Amniotic stem cell (primary cell): ENCODE results near the gene TRPM2.

Source experiments
- DNase-seq: peaks from one replicate; lab custom pipeline; 2025; lab: John Stamatoyannopoulos, UW

The TRPM2 gene

DNA sequence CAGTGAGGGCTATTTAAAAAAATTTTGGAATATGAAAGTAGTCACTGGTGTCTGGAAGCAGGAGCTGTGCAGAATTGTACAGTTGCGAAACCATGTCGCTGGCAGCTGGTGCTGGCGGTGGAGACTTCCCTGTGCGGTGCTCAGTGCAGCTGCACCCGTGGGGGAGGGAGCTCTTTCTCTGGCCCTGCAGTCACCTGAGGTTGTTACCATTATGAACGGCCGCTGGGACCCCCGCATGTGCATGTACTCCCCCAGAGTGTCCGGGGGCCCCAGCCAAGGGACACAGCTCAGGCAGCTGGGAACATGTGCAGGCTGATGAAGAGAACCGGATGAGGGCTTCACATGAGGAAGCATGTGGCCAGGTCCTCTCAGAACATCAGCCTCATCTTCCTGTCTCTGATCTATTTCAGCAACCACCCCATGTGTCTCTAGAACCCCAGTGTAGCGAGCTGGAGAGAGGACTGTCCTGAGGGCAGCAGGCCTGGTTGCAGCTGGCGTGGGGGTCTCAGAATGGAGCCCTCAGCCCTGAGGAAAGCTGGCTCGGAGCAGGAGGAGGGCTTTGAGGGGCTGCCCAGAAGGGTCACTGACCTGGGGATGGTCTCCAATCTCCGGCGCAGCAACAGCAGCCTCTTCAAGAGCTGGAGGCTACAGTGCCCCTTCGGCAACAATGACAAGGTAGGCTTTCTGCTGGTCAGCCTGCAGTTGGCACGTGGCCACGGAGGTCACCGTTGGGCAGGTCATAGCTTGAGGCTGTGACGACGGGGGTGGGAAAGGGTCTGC, at the start of gene TRPM2:
TRPM2 (plus strand) TSS at position 431 of the 780 bp plus-strand sequence; CDS start at position 511, 80 bp downstream.
- DNase-seq: no peak

DNA sequence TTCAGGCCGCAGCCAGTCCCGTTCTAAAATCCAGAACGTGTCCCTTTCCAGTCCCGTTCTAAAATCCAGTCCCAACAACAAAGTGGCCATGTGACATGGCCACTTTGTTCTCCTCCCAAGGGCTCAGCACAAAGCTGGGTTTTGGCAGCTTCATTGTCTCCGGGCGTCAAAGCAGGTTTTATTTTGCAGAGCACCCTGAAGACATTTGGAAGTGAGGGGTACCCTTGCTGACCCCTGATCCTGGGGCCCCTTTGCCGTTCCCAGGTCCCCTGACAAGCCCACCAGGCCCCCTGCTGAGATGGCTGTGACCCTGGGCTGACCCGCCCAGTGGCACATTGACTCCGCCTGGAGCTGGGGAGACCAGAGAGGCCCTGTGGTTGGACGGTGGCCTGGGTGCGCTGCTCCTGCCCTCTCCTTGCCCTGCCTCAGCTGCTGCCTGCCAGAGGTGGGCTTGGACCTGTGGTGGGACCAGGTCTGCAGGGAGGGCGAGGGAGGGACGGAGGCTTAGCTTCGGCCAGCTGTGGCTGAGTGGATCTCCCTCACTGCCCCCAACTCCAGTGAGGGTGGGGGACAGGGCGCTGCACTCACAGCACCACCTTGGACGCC, 49.3 kb upstream of the TRPM2 start:
- no peak for DNase-seq

DNA sequence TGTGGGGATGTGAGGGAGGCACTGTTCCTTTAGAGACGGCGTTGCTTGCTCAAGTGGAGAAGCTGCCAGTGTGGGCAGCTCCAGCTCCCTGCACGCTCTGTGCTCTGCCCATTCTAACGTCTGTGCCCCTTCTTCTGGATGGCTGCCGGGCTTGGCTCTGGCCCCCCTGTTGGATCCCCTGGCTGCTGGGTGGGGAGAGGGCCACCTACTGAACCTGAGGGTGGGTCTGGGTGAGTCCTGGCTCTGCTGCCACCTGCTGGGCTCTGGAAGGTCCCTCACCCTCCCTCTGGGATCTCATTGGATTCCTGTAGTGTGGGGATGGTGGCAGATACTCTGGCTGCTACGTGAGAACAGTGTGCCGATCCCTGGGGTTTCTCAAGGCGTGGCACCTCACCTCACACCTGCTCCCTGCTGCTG, 48.5 kb upstream of the TRPM2 start:
- DNase-seq: peak; percentile 8

DNA sequence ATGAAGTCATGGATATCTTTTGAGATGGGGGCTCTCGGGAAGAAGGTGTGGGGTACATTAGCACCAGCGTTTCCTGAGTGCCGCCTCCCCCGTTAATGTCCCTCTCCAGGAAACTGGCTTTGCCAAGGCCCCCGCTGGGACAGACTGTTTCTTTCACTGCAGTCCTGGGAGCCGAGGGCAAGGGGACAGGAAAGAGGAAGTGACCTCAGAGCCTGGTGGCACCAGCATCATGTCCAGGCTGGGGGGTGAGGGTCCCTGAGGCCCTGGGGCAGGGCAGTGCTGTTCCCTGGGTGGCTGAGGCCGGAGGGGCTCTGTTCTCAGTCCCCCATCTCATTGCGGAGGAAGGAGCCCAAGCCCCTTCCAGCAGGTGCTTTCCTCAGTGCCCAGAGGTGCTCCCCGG, 47.7 kb upstream of the TRPM2 start:
- no peak for DNase-seq

DNA sequence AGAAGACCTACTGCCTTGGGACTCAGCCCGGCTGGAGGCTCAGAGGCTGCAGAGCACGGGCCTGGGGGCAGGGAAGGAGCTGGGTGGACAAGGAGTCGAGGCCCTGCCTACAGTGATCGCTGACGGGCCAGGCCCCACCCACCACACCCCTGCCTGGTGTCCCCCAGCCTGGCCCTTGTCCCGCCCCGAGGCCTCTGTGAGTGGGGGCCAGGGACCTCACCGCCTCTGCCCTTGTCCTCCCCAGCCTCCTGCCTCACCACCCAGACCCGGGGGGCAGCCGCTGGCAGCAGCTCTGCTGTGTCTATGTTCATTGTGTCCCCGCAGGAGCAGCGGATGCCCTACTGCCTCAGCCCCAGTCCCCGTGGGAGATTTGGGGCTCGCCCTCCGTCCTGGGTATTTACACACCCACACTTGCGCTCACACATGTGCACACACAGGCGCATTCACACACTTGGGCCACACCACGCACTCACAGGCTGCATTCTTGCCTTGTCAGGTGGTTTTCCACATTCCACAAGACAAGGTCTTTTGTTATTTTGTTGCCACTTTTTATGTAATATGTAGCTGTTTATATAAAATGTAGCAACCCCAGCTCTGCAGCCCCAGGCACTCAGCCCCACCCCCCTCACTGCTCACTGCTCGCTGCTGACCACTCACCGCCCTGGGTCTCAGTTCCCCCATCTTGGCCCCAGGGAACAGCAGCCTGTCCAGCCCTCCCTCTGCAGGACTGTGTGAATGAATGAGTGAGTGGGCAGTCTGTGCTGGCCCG, 46.3 kb upstream of the TRPM2 start:
- no peak for DNase-seq

DNA sequence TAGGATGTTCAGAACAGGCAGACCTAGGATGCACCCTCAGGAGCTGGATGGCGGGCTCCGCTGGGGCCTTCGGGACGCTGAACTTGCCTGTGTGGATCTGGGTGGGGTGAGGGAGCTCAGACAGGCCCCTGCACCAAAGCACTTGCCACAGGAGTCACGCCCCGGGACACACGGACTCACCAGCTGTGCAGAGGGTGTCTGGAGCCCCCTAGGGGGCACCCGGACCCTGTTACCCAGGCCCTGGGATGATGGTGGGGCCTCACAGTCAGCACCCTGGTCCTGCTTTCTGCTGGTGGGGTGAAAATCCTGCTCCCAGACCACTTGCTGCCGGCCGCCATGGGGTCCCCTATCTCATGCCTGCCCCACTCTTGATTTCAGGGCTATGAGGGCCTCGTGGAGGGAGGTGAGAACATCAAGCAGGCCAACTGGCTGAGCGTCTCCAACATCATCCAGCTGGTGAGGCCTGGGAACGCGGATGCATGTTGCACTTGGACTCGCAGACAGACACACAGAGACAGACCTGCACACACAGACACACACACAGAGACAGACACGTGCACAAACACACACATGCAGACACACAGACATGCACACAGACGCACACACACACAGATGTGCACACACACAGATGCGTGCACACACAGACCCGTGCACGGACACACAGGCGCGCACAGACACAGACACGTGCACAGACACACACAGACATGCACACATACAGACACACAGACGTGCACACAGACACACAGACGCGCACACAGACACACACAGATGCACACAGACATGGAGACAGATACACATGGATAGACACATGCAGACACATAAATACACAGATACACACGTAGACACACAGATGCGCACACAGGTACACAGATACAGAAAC, 42.6 kb upstream of the TRPM2 start:
- DNase-seq: no peak

DNA sequence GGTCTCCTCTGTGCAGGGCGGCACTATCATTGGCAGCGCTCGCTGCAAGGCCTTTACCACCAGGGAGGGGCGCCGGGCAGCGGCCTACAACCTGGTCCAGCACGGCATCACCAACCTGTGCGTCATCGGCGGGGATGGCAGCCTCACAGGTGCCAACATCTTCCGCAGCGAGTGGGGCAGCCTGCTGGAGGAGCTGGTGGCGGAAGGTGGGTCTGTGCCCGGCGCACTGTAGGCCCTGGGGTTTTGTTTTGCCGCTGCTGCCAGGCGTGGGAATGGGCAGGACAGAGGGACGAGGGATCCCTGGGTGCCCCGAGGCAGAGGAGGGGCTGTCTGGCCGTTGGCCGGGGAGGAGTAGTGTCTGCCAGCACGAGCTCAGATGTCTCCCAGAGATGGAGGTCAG, 41.3 kb upstream of the TRPM2 start:
- no peak for DNase-seq

DNA sequence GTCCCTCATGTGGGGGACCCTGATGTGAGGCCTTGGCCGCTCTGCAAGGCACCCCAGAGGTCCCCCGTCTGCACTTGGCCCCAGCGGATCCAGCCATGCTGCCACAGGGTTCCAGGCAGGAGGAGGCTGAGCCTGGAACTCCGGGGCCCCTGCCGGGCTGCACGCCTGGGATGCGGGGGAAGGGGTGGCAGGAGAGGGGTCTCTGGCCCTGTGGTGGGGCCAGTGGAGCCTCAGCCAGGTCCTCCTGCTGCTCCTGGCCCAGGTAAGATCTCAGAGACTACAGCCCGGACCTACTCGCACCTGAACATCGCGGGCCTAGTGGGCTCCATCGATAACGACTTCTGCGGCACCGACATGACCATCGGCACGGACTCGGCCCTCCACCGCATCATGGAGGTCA, 40.7 kb upstream of the TRPM2 start:
- DNase-seq: no peak

DNA sequence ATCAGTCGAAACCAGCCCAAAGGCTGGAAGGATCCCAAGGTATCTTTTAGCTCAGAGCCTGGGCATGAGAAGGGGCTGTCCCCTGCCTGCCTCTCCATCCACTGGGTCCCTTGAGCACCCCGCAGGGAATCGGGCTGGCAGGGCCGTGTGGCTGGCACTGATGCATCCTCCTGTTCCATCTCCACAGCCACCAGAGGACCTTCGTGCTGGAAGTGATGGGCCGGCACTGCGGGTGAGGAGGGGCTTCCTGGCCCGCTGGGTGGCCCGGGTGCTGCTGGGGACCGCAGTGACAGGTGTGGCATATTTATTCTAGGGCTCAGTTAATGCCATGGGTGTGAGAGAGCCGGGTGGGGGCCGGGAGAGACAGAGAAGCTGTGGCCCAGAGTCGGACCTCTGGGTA, 40.0 kb upstream of the TRPM2 start:
- DNase-seq: no peak

DNA sequence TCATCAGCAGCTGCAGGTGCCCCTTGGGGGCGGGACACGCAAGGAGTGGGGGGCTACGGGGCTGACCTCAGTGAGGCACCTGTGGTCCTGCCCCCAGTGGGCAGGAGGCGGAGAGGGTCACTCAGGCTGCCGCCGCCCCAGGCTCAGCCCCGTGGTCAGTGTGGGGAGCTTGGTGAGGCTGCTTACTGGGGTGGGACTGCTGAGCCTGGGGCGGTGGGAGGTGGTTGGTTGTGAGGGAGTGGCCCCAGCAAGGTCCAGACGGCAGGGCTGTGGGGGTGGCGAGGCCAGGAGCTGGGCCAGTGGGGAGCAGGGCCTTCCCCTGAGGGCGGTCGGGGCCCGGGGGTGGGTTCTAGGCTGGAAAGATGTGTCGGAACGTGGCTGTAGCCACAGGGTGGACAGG, 39.3 kb upstream of the TRPM2 start:
- no peak for DNase-seq

DNA sequence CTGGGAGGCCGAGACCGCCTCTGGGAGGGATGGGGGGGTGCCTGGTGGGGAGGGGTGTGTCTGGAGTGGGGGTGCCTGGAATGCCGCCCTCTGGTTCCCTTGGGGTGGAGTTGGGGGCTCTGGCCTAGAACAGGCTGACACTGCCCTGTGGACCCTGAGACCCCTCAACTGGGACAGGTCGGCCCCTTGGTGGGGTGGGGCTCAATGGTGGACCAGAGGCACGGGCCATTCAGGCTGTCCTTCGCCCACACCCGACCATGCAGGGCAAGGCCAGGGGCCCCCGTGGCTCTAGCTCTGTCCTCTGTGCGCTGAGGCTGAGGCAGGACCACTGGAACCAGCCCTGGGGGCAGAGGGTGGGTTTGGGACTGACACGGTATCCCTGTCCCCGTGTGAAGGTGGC, 38.9 kb upstream of the TRPM2 start:
- DNase-seq: no peak

DNA sequence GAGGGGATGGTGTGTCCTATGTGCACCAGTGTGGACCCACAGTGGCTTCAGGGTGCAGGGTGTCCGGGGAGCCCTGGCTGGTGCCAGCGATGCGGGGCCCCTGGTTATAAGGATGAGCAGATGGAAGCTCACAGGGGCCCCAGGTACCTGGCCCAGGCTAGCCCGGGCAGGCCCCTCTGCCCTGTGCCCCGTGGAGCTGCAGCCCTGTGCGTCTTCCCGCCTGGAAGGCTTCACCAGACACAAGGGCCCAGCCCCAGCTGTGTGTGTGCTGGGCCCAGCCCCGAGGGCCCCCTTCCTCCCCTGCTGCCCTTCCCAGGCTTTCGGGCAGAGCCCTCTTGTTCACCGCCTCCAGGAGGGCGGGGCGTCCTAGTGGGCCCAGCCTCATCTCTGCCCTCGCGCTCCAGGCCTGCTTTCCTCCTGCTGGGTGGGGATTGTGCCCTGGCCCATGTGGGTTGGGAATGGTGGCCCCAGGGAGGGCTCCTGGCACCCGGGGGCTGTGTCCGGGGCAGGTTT, 37.7 kb upstream of the TRPM2 start:
- no peak for DNase-seq

DNA sequence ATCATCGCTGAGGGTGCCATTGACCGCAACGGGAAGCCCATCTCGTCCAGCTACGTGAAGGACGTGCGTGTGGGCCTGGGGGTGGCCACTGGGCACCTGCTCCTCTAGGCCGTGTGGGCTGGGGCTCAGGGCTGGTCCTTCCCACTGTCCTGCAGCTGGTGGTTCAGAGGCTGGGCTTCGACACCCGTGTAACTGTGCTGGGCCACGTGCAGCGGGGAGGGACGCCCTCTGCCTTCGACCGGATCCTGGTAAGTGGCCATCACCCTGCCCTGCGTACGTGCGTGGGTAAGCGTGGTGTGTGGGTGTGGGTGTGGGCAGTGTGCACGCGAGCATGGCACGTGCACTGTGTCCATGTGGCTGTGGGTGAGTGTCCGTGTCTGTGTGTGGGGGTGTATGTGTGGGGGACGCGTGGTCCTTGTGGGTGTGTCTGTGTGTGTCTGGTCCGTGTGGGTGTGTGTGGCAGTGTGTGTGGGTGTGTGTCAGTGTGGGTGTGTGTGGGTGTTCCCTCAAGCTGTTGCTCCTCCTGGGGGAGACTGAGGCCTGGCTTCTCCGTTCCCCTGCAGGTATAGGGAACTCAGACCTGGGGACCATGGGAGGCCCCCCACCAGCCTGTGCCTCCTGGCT, 37.0 kb upstream of the TRPM2 start:
- no peak for DNase-seq

DNA sequence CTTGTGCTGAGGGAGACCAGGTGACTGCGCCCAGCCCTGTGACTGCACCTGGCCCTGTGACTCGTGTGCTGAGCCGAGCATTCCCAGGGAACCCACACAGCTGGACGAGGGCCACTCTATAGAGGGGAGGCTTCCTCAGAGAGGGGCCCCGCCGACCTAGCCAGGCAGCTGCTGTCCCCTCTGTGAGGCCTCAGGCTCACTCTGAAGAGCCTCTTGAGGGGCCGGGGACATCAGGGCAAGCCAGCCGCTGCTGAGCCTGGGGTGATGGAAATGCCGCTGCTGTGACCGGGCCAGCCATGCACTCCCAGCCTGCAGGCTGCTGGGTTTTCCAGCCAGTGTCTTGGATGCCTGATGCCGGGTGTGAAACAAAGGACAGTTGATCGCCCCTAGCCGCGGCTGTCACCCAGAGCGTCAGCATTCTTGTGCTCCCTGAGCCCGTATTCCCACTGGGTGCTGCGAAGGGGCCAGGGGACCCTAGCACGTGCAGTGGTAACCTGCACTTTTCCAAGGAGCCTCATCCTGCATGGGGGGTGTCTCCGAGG, 36.1 kb upstream of the TRPM2 start:
- DNase-seq: no peak

DNA sequence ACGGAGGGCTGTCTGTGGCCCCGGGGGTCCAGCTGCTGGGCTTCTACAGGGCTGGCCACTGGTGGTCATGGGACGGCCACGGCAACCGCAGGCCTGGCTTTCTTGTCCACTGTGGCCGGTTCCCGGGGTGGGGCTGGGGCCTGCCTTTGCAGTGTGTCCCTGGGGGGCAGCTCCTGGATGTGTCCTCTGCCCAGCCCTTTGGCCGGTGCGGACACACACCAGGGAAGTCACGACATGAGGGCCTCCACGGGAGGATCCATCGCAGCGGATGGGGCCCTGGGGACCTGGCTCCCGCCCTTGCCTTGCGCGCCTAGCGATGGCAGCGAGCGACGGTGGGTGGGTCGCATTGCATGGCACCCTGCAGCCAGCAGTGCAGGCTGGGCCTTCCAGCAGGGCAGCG, 35.5 kb upstream of the TRPM2 start:
- DNase-seq: no peak

DNA sequence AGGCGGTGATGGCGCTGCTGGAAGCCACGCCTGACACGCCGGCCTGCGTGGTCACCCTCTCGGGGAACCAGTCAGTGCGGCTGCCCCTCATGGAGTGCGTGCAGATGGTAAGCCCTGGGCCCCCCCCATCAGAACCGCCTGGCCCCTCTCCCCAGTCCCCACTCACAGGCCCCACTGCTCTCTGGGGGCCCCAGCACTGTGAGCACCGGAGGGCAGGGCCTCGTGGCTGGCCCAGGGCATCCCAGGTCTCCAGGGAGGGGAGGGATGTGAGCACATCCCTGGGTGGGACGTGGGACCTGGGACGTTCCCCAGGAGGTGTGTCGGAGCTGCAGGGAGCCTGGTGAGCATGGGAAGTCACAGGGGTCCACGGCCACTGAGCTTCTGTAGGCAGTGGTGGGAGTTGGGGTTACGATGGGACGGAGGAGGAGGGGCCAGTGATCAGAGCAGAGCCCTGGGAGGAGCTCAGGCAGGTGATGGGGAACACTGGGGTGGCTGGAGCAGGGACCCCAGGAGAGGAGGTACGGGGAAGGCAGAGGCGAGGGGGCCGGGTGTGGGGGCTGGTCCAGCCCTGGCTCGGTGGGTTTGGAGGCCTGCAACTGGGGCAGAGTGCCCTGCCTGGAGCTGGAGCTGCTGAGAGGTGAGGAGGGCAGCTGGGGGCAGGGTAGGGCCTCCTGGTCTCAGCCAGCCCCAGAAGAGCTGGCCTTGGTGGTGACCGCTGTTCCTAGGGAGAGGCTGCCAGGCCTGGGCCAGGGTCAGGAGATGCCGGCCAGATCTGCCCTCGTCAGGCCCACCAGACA, 34.7 kb upstream of the TRPM2 start:
- DNase-seq: no peak

DNA sequence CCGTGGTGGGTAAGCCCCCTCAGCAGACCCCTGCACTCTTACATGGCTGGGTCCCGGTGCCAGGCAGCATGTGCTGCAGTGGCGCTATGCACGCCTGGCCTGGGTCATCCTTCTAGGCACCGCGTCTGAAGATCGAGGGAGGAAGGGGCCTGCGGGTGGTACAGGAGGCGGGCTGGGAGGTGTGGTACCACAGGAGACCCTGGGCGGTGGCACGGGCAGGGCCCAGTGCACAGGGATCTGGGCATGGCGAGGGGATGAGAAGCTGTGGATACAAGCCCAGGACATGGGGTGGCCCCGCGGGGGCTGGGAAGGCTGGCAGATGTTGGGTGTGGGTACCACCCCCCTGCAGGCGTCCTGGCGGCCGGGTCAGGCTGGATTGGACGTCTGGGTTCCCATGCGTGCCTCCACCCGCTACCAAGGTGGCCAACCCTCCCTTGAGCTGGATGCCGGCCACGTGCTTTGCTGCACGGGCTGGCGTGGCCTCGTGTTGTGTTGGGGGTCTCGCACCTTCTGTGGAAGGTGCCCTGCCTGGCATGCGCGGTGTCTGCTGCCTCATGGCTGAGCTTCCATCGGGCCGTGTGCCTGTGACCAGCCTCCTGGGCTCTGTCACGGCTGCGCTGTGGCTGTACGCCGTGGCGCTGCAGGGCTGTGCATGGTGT, 33.9 kb upstream of the TRPM2 start:
- no peak for DNase-seq

DNA sequence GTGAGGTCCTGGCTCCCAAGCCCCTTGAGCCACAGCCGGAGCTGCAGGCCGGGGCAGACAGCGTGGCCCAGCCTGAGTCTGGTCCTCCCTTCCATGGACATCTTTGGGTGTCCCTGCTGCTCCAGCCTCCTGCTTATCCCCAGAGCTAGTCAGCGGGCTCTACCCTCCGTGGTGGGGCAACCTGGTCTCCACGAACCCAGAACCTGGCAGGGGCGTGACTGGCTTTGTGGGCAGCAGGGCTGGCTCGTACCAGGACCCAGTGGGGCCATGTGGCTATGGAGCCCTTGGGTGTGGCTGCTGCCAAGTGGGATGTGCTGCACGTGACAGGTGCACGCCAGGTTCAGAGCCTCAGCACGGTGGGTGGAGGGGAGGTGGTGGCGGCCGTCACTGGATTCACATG, 32.6 kb upstream of the TRPM2 start:
- DNase-seq: no peak

DNA sequence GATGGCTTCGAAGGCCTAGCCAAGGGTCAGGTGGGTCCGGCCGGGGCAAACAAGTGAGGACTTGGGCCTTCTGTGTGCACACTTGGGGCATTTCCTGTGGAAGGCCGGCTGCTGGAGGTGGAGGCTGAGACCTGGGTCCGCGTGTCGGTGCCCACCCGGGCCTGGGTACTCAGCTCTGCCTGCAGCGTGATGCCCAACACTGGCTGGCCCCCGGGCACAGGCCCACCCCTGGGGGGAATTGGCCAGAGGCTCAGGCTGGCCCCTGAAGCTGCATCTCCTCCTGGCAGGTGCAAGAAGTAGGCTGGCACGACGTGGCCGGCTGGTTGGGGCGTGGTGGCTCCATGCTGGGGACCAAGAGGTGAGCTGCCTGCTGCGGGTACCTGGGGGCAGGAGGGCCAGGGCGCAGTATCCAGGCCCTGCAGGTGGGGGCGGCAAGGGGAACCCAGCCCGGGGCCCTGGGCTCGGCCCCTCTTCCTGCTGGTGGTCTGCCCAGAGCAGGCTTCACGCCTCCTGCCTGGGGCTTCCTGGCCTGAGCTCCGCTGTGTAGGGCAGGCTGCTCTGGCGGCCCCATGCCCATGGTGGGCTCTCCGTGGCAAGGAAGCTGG, 31.5 kb upstream of the TRPM2 start:
- no peak for DNase-seq
